IMR-90 (cell line): ENCODE measurements around the gene CST9. TPM values are rescaled to one million over a fixed set of nuclear protein-coding genes. Genes with fewer than 3 reads are reported as not detected.

Experiments
- ATAC-seq: fragments of 200-7000 bp; cut with Tn5 transposase; 2 replicates; pipeline ENCODE4 v1.9.1; 2020; ENCODE audit warnings: low read depth, mild to moderate bottlenecking, moderate library complexity
- BruUV-seq: library from RNA; stranded (reverse); fragments of 400-500 nt; replicated peaks from 2 replicates; lab custom pipeline; 2021; lab: Mats Ljungman, UMichigan
- CTCF ChIA-PET: fragments of 300-600 bp; formaldehyde crosslinking; extraction: SDS; loops from one replicate; lab custom pipeline; 2021; ENCODE audit warnings: antibody characterized with exemption; lab: Yijun Ruan, JAX
- POLR2A ChIA-PET: fragments of 300-600 bp; sonication (Branson Sonifier 250); formaldehyde crosslinking; loops from one replicate; lab custom pipeline; 2022; ENCODE audit warnings: antibody characterized with exemption; ENCODE audit not compliant: unreplicated experiment; lab: Charles Lee
- DNase-seq: peaks from one replicate; pipeline ENCODE4 v3.0.0; 2013
- H2AFZ ChIP-seq: replicated peaks from 2 replicates; pipeline ENCODE3; 2013; ENCODE audit warnings: low read length, mild to moderate bottlenecking; ENCODE audit not compliant: poor library complexity
- H2AK5ac ChIP-seq: 2 replicates; pipeline ENCODE4 v1.6.1; 2013; ENCODE audit warnings: low read depth, low read length, inconsistent platforms
- H2AK9ac ChIP-seq: replicated peaks from 2 replicates; pipeline ENCODE3; 2013; ENCODE audit warnings: mild to moderate bottlenecking, low read depth, low read length, moderate library complexity; ENCODE audit not compliant: poor library complexity
- H2BK120ac ChIP-seq: 2 replicates; pipeline ENCODE4 v1.6.1; 2013; ENCODE audit warnings: low read depth, low read length, inconsistent platforms
- H2BK15ac ChIP-seq: 3 replicates; pipeline ENCODE4 v1.6.1; 2013; ENCODE audit warnings: low read depth, low read length, inconsistent platforms
- H2BK20ac ChIP-seq: 2 replicates; pipeline ENCODE4 v1.6.1; 2013; ENCODE audit warnings: low read depth, mild to moderate bottlenecking, inconsistent platforms, low read length, moderate library complexity
- H2BK5ac ChIP-seq: 2 replicates; pipeline ENCODE4 v1.6.1; 2013; ENCODE audit warnings: mild to moderate bottlenecking, low read depth, low read length, inconsistent platforms; ENCODE audit not compliant: poor library complexity, severe bottlenecking
- H3K14ac ChIP-seq: replicated peaks from 2 replicates; pipeline ENCODE4 v1.6.1; 2013; ENCODE audit warnings: low read depth, low read length, inconsistent platforms
- H3K18ac ChIP-seq: 2 replicates; pipeline ENCODE4 v1.6.1; 2013; ENCODE audit warnings: low read depth, low read length, control low read depth
- H3K23ac ChIP-seq: 2 replicates; pipeline ENCODE4 v1.6.1; 2013; ENCODE audit warnings: low read depth, low read length, inconsistent platforms
- H3K27ac ChIP-seq: 2 replicates; pipeline ENCODE4 v1.5.1; 2013; ENCODE audit warnings: mild to moderate bottlenecking, control low read depth, low read length; ENCODE audit not compliant: insufficient read depth
- H3K27me3 ChIP-seq: 2 replicates; pipeline ENCODE4 v1.6.1; 2013; ENCODE audit warnings: low read length; ENCODE audit not compliant: control insufficient read depth, insufficient read depth
- H3K36me3 ChIP-seq: 2 replicates; pipeline ENCODE4 v1.6.1; 2013; ENCODE audit warnings: low read length, mixed read lengths; ENCODE audit not compliant: control insufficient read depth, insufficient read depth
- H3K4ac ChIP-seq: 2 replicates; pipeline ENCODE4 v1.6.1; 2013; ENCODE audit warnings: low read depth, low read length, inconsistent platforms
- H3K4me1 ChIP-seq: 2 replicates; pipeline ENCODE4 v1.6.1; 2013; ENCODE audit warnings: low read length, mixed read lengths; ENCODE audit not compliant: control insufficient read depth, insufficient read depth
- H3K4me2 ChIP-seq: 2 replicates; pipeline ENCODE4 v1.6.1; 2013; ENCODE audit warnings: low read depth, mild to moderate bottlenecking, control low read depth, low read length, moderate library complexity
- H3K4me3 ChIP-seq: 2 replicates; pipeline ENCODE4 v1.5.1; 2013; ENCODE audit warnings: low read depth, mild to moderate bottlenecking, control low read depth, low read length, moderate library complexity; ENCODE audit not compliant: insufficient read depth
- H3K56ac ChIP-seq: 2 replicates; pipeline ENCODE4 v1.6.1; 2013; ENCODE audit warnings: low read length, inconsistent platforms; ENCODE audit not compliant: insufficient read depth; ENCODE audit errors: extremely low read depth
- H3K79me1 ChIP-seq, 2 experiments: 2 replicates each; pipeline ENCODE4 v1.6.1; 2013; ENCODE audit warnings: low read length in 2 of 2, inconsistent platforms in 1 of 2, low read depth in 1 of 2
- H3K9ac ChIP-seq: 2 replicates; pipeline ENCODE4 v1.6.1; 2013; ENCODE audit warnings: low read depth, low read length, control low read depth
- H3K9me1 ChIP-seq: 2 replicates; pipeline ENCODE4 v1.6.1; 2013; ENCODE audit warnings: low read length, inconsistent platforms; ENCODE audit not compliant: insufficient read depth
- H3K9me3 ChIP-seq: 2 replicates; pipeline ENCODE4 v1.6.1; 2013; ENCODE audit warnings: low read length; ENCODE audit not compliant: control insufficient read depth, insufficient read depth
- H4K20me1 ChIP-seq: 2 replicates; pipeline ENCODE4 v1.6.1; 2013; ENCODE audit warnings: low read length, inconsistent platforms; ENCODE audit not compliant: insufficient read depth
- H4K5ac ChIP-seq: 2 replicates; pipeline ENCODE4 v1.6.1; 2013; ENCODE audit warnings: mild to moderate bottlenecking, low read depth, low read length, control low read depth
- H4K8ac ChIP-seq, 2 experiments: 2 replicates each; pipeline ENCODE4 v1.6.1; 2013; ENCODE audit warnings: low read depth in 2 of 2, low read length in 2 of 2, control low read depth in 1 of 2, inconsistent platforms in 1 of 2
- H4K91ac ChIP-seq: 2 replicates; pipeline ENCODE4 v1.6.1; 2013; ENCODE audit warnings: low read depth, low read length, inconsistent platforms; ENCODE audit not compliant: insufficient read depth
- CEBPB ChIP-seq: IDR thresholded peaks from 2 replicates; pipeline ENCODE4 v1.6.1; 2012; ENCODE audit warnings: low read depth, low read length, improper control_type of control experiment
- WGBS, 2 experiments: methylation state at CpG; one replicate each; pipeline versions ENCODE4 v1.1.5 to v1.1.7; 2013; ENCODE audit warnings: missing lambda C conversion rate in 2 of 2; ENCODE audit not compliant: insufficient read length in 1 of 2; ENCODE audit errors: extremely low coverage in 2 of 2; 5-methylcytosine and 5-hydroxymethylcytosine counted together
- dilution Hi-C: fragments of 300-500 bp; cut with HindIII; formaldehyde crosslinking; loops from one replicate; pipeline ENCODE4 v1.14.3; 2018; ENCODE audit warnings: low sequenced_read_pairs; ENCODE audit not compliant: unreplicated experiment
- in situ Hi-C: fragments of 300-500 bp; cut with MboI; formaldehyde crosslinking; loops from 3 replicates; pipeline ENCODE4 v1.14.3; 2019; ENCODE audit warnings: low sequenced_read_pairs, inconsistent platforms, mixed read lengths
- intact Hi-C: fragments of 100-400 bp; cut with micrococcal nuclease; formaldehyde crosslinking; loops from 2 replicates; pipeline ENCODE4 v1.10.0; 2022
- polyA plus RNA-seq, 3 experiments: library from polyadenylated mRNA; depleted of rRNA; stranded (reverse); fragments of >200 nt; gene quantifications; 2 replicates each; pipeline ENCODE4 v1.2.3, GENCODE V29; 2012; ENCODE audit warnings: low replicate concordance in 1 of 3
- total RNA-seq: library from RNA; depleted of rRNA; stranded (reverse); fragments of >200 nt; gene quantifications from 2 replicates; pipeline ENCODE4 v1.2.3, GENCODE V29; 2012

CST9 gene
- total and polyA plus RNA-seq, 2 of the 4 experiments (the other 2 are of a cell fraction), result not detected

GRCh38 chr20:23612396-23612795 lies 6.7 kb upstream of the CST9 start:
- ChIA-PET CTCF (no interaction called here), POLR2A (no interaction called here)
- H2BK15ac ChIP-seq, result no peak overlapping the region
- H3K79me1 ChIP-seq, result no peaks in the 10 kb centered on the region
- H3K23ac ChIP-seq, result no peak overlapping the region
- no peak overlapping the region for H2BK5ac ChIP-seq
- dilution Hi-C loops, result no loop called here
- H2AK5ac ChIP-seq, result no peak overlapping the region
- no peaks in the 10 kb centered on the region; the same call in 1 of the 2 replicates for H3K9me1 ChIP-seq
- H3K27ac ChIP-seq, result no peak overlapping the region
- no CpG with 5 or more reads among the region's 2 CpGs for WGBS, 2 experiments
- H3K4me1 ChIP-seq, result no peaks in the 10 kb centered on the region
- H4K5ac ChIP-seq, result no peak overlapping the region
- no peak overlapping the region for H3K4ac ChIP-seq
- H2AK9ac ChIP-seq, result no peak overlapping the region
- no peak overlapping the region for H2BK120ac ChIP-seq
- ATAC-seq (no peak), DNase-seq (no peak)
- H4K91ac ChIP-seq, result no peak overlapping the region
- no peak overlapping the region for H2AFZ ChIP-seq
- H4K8ac ChIP-seq, result no peak overlapping the region
- no peak overlapping the region for H3K9ac ChIP-seq
- TF ChIP-seq CEBPB, result no peak
- H3K56ac ChIP-seq, result no peak overlapping the region
- H3K18ac ChIP-seq, result no peak overlapping the region
- no peaks in the 10 kb centered on the region for H3K9me3 ChIP-seq
- BruUV-seq, result no TSS peak
- intact Hi-C loops, result no loop called here
- no peak overlapping the region for H3K4me3 ChIP-seq
- in situ Hi-C loops, result no loop called here
- H3K36me3 ChIP-seq, result no peaks in the 10 kb centered on the region
- no peak overlapping the region for H3K4me2 ChIP-seq
- no peak overlapping the region for H2BK20ac ChIP-seq
- no peak overlapping the region for H3K14ac ChIP-seq
- peaks cover 15% of the 10 kb centered on the region for H3K27me3 ChIP-seq
- no peaks in the 10 kb centered on the region for H4K20me1 ChIP-seq
